Measurements from ENCODE around the gene KLK7. TPM values are rescaled to one million over a fixed set of nuclear protein-coding genes. Genes with fewer than 3 reads are reported as not detected.
"Not testable (repeated sequence)": the region's sequence is repeated elsewhere in the genome, so short reads cannot be mapped to it uniquely, and the experiment has no call there.

Gene KLK7
- total RNA-seq, 6 donors from 2014 or later, result 0.30 to 1.1 TPM; not detected in 4

- 62 to 69% methylated on average over 2 of the region's 2 CpGs for WGBS, 2 donors
- Histone ChIP-seq H3K9me3 (no peaks in the 10 kb centered on the region), H3K27ac (no peak overlapping the region), H3K4me3 (no peak overlapping the region), H3K36me3 (no peaks in the 10 kb centered on the region), H3K27me3 (no peaks in the 10 kb centered on the region), H3K4me1 (no peaks in the 10 kb centered on the region)
- DNase-seq (no peak), ATAC-seq (ENCODE audit: low FRiP score in 2 of 2) (no peak)
- TF ChIP-seq EP300 (IDR thresholded peaks at IDR 0.05), result no peak
- TF ChIP-seq POLR2A (IDR thresholded peaks at IDR 0.05), result no peak
- no peak for TF ChIP-seq CTCF (IDR thresholded peaks at IDR 0.05)
- no peak for TF ChIP-seq POLR2AphosphoS5 (IDR thresholded peaks at IDR 0.05)
Observed at GRCh38 chr19:50992666-50993035, 8.9 kb upstream of the KLK7 start.

GRCh38 chr19:50984416-50984815 is 699 bp upstream of the KLK7 start:
- H3K36me3 ChIP-seq; ATAC-seq (ENCODE audit: low FRiP score in 2 of 2); H3K27me3 ChIP-seq; H3K9me3 ChIP-seq; H3K4me1 ChIP-seq; DNase-seq; H3K4me3 ChIP-seq; H3K27ac ChIP-seq: not testable (repeated sequence)
- WGBS, 2 donors, result 76 to 78% methylated on average over 12 to 14 of the region's 14 CpGs

GRCh38 chr19:50982186-50982585 is 1.5 kb downstream of the KLK7 start:
- 47 to 66% methylated on average over 2 to 4 of the region's 4 CpGs for WGBS, 2 donors
- DNase-seq (no peak), ATAC-seq (ENCODE audit: low FRiP score in 2 of 2) (peak in 1 of 2 donors; percentile 28)
- TF ChIP-seq POLR2A (IDR thresholded peaks at IDR 0.05), result no peak
- TF ChIP-seq EP300 (IDR thresholded peaks at IDR 0.05), result no peak
- no peak for TF ChIP-seq CTCF (IDR thresholded peaks at IDR 0.05)
- no peak for TF ChIP-seq POLR2AphosphoS5 (IDR thresholded peaks at IDR 0.05)
- Histone ChIP-seq H3K27ac (no peak overlapping the region), H3K36me3 (no peaks in the 10 kb centered on the region), H3K4me3 (no peak overlapping the region), H3K27me3 (no peaks in the 10 kb centered on the region), H3K9me3 (no peaks in the 10 kb centered on the region), H3K4me1 (no peaks in the 10 kb centered on the region)

- WGBS, 2 donors, result 47 to 60% methylated on average over 7 to 11 of the region's 11 CpGs
Observed at GRCh38 chr19:50981587-50982146, 2.0 kb downstream of the KLK7 start.

GRCh38 chr19:50980208-50980607 is 3.5 kb downstream of the KLK7 start:
- Histone ChIP-seq H3K4me1 (no peaks in the 10 kb centered on the region), H3K9me3 (no peaks in the 10 kb centered on the region), H3K4me3 (no peak overlapping the region), H3K27ac (no peak overlapping the region), H3K36me3 (no peaks in the 10 kb centered on the region), H3K27me3 (no peaks in the 10 kb centered on the region)
- DNase-seq, result no peak
- TF ChIP-seq CTCF (IDR thresholded peaks at IDR 0.05), result no peak
- TF ChIP-seq POLR2AphosphoS5 (IDR thresholded peaks at IDR 0.05), result no peak
- TF ChIP-seq POLR2A (IDR thresholded peaks at IDR 0.05), result no peak
- TF ChIP-seq EP300 (IDR thresholded peaks at IDR 0.05), result no peak
- no peak for ATAC-seq (ENCODE audit: low FRiP score in 2 of 2)
- WGBS, 2 donors, result 46 to 62% methylated on average over 10 to 12 of the region's 13 CpGs

More at GRCh38 chr19:50981587-50982146, 2.0 kb downstream of the KLK7 start:
- H3K4me3 ChIP-seq, result no peak overlapping the region
- H3K9me3 ChIP-seq, result no peaks in the 10 kb centered on the region
- no peak overlapping the region for H3K27ac ChIP-seq
- H3K36me3 ChIP-seq, result no peaks in the 10 kb centered on the region
- DNase-seq, result no peak
- no peaks in the 10 kb centered on the region for H3K27me3 ChIP-seq
- no peaks in the 10 kb centered on the region for H3K4me1 ChIP-seq
- TF ChIP-seq POLR2A (IDR thresholded peaks at IDR 0.05), result no peak
- TF ChIP-seq POLR2AphosphoS5 (IDR thresholded peaks at IDR 0.05), result no peak
- TF ChIP-seq CTCF (IDR thresholded peaks at IDR 0.05), result no peak
- TF ChIP-seq EP300 (IDR thresholded peaks at IDR 0.05), result no peak
- no peak for ATAC-seq (ENCODE audit: low FRiP score in 2 of 2)
